Activated CD4-positive, alpha-beta T cell treated with anti-CD3 and anti-CD28 coated beads, Interleukin-2, amount 50 U/mL, for 24 hours (primary cell): ENCODE data around the gene TSC22D1.

Experiments used
- DNase-seq, 2 donors: peaks; one replicate each; pipeline ENCODE4 v3.0.0-alpha.2; 2020; ENCODE audit warnings: low read depth in 1 of 2, low spot score in 1 of 2

Gene TSC22D1

GRCh38 chr13:44407891-44408290 is 168.2 kb downstream of the TSC22D1 start:
- no peak for DNase-seq

GRCh38 chr13:44407379-44407778 is 168.8 kb downstream of the TSC22D1 start:
- DNase-seq, result no peak

GRCh38 chr13:44406617-44407016 is 169.5 kb downstream of the TSC22D1 start:
- DNase-seq, result no peak

DNA sequence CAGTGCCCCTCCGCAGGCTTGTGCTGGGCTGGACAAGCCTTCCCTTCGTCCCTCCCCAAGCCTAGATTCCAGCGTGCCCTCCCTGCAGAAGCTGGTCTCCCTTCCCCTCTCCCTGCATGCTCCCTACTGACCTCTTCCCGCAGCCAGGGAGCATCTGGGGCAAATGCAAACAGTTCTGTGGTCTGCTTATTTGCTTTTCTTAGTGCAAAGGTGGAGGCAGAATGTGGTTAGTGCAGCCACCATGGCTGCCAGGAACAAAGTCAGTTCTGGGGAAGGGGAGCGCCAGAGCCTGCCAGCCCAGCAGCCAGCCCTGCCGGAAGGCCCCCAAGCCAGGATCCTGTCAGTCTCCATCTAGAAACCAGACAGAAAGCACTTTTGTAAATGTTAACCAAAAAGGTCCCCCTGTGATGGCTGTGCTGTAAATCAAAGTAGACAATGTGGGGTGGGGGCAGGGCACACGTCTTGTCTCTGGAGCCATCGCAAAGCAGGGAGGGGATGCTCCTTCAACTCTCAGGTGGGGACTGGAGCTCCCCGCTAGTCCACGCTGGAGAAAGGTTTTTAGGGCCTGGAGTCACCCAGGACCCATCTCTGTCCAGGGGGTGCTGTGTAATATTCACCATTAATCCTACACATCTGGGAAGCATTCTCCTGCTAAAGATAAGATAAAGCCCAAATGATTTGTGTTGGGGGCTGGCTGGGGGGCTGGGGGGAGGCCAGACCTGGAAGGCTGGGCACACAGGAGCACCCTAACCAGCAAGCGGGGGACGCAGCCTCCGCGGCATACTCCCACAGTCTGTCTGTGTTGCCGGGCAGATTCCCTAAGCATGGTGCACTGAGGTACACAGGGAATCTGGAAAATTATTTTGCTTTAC is 171.6 kb downstream of the TSC22D1 start:
- DNase-seq, result no peak

- no peak for DNase-seq
Observed at GRCh38 chr13:44403461-44404056, 172.6 kb downstream of the TSC22D1 start.

DNA sequence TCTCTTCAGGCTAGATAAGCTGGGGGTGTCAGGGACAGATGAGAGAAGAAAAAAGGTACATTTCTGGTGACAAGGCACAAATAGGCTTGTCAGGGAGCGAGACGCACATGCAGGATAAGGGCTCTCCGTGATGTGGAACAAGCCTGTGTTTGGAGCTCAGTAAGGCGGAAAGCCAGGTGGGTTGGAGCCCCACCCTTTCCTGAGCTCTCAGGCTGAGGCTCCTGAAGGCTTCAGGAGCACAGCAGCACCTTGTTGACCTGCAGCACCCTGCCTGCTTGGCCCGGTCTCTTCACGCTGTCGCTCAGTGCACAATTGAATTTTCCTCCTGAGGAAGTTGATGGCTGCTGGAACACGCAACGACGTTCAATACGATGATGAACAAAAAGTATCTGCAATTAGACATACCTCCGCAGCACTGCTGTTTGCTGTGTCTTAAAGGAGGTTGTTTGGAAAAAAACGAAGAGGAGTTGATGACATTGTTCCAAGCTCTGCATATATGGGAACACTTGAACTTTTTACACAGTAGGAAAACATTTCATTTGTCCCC is 173.2 kb downstream of the TSC22D1 start:
- no peak for DNase-seq

- DNase-seq, result no peak
Observed at GRCh38 chr13:44401577-44401976, 174.6 kb downstream of the TSC22D1 start.

DNA sequence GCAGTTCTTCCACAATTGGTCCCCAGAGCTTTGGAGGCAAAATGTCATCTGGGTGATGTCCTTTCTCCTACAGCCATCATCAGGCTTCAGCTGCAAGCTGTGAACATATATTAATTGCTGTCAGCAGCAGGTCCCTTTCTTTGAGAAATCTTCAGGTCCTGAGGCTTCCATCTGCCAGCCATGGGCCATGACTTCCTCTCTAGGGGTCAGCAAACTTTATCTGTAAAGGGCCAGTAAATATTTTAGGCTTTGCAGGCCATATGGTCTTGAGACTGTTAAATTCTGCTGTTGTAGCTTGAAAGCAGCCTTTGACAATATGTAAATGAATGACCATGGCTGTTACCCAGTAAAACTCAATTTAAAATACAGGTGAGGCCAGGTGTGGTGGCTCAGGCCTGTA is 175.4 kb downstream of the TSC22D1 start:
- no peak for DNase-seq

GRCh38 chr13:44399074-44399473 is 177.1 kb downstream of the TSC22D1 start:
- DNase-seq, result no peak

DNA sequence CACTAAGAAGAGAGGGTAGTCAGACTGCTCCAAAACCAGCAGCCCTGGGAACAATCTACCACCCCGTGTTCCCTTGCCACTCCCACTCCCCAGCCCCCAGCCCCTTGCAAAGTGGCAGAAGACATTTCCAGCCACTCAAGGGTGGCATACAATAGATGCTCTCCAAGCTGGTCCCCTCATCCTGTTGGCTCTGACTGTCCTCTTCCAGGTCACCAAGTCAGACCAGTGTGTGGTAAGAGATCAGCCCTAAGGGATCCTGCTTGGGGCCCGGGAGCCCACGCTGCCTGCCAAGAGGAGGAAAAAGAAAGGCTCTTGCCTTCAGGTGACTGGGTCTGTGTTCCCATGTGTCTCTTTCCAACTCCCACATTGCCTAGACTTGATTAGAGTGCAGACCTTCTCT is 177.5 kb downstream of the TSC22D1 start:
- no peak for DNase-seq

GRCh38 chr13:44397766-44398223 is 178.3 kb downstream of the TSC22D1 start:
- DNase-seq, result no peak

- no peak for DNase-seq
Observed at GRCh38 chr13:44396701-44397580, 179.2 kb downstream of the TSC22D1 start.

DNA sequence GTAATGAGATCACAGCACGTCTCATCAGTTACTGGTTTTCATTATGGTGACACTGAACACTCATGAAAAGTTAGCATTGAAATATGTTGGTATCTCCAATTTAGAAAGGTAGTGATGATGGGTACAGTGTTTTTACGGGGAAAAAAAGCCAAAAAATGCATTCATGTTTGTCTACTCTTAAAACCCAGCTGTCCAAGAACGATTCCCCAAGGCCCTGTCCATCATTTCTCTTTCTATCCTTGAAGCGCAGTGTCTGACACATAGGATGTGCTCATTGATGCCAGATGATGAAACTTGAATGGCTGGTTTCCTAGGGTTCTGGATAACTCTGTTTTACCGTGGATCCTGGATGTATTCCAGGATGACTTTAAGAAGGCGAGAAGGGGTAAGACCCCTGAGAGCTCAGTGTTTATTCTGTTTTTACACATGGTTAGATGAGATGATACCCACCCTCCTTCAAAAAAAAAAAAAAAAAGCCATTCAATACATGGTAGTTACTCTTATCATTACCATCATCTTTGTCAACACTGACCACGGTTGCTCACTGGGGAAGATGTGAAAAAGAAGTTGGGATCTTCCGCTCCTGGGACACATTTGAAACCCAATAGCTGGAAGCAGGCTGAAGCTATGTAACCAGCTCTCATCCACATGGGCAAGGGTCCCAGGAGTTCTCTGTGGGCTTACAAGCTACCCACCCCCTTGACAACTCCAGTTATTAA is 180.0 kb downstream of the TSC22D1 start:
- no peak for DNase-seq

GRCh38 chr13:44394658-44395057 is 181.5 kb downstream of the TSC22D1 start:
- DNase-seq, result no peak

DNA sequence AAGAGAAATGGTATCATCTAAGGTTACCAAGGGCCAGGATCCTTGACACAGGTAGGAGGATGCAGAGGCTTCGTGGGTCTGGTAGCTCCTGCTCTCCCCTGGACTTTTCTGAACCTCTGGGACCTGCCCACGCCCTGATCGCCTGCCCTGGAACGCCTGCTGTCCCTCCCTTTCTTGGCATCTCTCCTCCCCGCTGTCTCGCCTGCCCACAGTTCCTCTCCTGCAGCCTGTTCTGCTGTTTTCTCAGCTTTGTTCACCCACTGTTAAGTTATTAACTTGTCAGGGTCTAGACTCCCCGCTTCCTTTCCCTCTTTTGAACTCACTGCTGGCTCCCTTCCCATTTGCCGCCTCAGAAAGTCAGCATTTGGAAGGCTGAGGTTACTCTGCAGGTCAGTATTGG is 182.7 kb downstream of the TSC22D1 start:
- DNase-seq, result no peak

GRCh38 chr13:44389876-44390275 is 186.3 kb downstream of the TSC22D1 start:
- DNase-seq, result no peak

DNA sequence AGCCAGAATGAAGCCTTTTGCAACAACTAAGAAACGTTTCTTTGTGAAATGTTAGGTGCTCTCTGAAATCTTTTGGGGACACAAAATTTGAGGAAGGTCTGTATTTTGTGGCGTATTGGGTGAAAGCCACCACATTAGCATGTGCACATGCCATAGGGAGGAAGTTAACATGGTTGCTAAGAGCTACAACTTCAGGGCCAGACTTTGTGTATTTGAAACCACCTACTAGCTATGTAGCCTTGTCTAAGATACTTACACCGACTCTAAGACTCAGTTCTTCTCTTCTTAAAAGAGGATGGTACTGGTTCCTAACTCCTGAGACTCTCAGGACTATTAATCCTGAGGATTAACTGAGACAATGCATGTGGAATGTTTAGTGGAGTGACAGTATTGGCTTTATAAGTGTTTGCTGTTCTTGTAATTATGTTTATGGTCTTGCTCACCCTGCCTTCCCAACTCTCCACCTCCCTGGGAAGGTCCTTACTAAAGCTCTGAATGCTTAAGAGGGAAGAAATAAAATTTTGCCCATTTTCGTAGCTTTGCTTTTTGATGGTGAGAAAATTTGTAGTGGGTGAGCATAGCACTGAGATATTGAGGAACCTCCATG is 187.0 kb downstream of the TSC22D1 start:
- DNase-seq, result no peak

DNA sequence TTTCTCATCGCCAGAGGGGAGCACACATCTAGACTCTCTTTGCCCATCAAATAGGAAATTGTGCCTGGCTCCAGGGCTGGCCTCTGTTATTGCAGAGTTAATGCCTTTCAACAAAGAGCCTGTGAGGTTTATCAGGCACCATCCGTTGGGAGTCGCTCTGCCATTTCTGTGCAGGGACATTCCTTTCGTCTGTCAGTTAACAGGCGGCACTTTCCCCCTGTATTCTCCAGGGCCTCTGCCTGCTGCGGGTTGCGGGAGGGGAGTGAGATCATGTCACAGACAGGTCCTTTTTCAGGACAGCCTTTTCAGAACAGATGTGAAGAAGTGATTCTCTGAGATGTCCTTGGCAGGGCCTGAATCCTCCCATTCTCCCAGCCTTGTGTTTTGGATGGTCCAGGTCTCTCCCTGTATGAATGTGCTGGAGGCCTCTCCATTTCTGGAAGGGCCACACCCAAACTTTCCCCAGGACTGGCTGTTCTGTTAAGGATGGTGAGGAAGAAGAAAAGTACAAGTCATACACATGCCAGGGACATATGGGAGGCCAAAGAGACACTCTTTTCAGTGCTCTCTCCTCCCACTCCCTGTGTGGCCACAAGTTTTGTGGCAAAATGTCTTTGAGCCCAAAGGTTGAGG is 187.6 kb downstream of the TSC22D1 start:
- no peak for DNase-seq

GRCh38 chr13:44386913-44387556 is 189.1 kb downstream of the TSC22D1 start:
- no peak for DNase-seq
